ENCODE results near the gene BRD8. TPM values are rescaled to one million over a fixed set of nuclear protein-coding genes. Genes with fewer than 3 reads are reported as not detected.
"Not testable (repeated sequence)": the region's sequence is repeated elsewhere in the genome, so short reads cannot be mapped to it uniquely, and the experiment has no call there.

The BRD8 gene
- total RNA-seq, 4 donors from 2014 or later: 27.9 to 39.9 (median 32.6) TPM

- Histone ChIP-seq H3K27ac (no peak overlapping the region), H3K36me3 (no peaks in the 10 kb centered on the region), H3K4me1 (peaks cover 0 to 21% (median 8%) of the 10 kb centered on the region in 3 donors), H3K27me3 (no peaks in the 10 kb centered on the region), H3K9me3 (no peaks in the 10 kb centered on the region), H3K4me3 (no peak overlapping the region)
- intact Hi-C loops (cut with DNase I): no loop called here
- no peak for DNase-seq
- 23 to 27% methylated on average over 1 of the region's 1 CpG for WGBS, 2 donors
- TF ChIP-seq CTCF (IDR thresholded peaks at IDR 0.05): no peak
- TF ChIP-seq POLR2A (IDR thresholded peaks at IDR 0.05): no peak
Observed at GRCh38 chr5:138148811-138149210, 29.6 kb downstream of the BRD8 start.

DNA sequence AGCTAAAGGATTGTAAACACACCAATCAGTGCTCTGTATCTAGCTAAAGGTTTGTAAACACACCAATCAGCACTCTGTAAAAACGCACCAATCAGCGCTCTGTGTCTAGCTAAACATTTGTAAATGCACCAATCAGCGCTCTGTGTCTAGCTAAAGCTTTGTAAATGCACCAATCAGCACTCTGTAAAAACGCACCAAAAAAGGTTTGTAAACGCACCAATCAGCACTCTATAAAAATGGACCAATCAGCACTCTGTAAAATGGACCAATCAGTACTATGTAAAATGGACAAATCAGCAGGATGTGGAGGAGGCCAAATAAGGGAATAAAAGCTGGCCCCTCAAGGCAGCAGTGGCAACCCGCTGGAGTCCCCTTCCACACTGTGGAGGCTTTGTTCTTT is 34.9 kb downstream of the BRD8 start:
- H3K4me3 ChIP-seq; DNase-seq; H3K9me3 ChIP-seq; H3K27ac ChIP-seq; H3K36me3 ChIP-seq; intact Hi-C loops (cut with DNase I); H3K27me3 ChIP-seq: not testable (repeated sequence)
- H3K4me1 ChIP-seq: peaks cover 0 to 33% (median 6%) of the 10 kb centered on the region in 3 donors
- 92 to 93% methylated on average over 6 of the region's 6 CpGs for WGBS, 2 donors

GRCh38 chr5:138141734-138142133 is 36.7 kb downstream of the BRD8 start:
- no peaks in the 10 kb centered on the region for H3K9me3 ChIP-seq
- intact Hi-C loops (cut with DNase I): no loop called here
- H3K4me1 ChIP-seq: peaks cover 0 to 36% (median 6%) of the 10 kb centered on the region in 3 donors
- no peaks in the 10 kb centered on the region for H3K36me3 ChIP-seq
- H3K4me3 ChIP-seq: no peak overlapping the region
- WGBS, 2 donors: 33 to 56% methylated on average over 1 of the region's 1 CpG
- DNase-seq: no peak
- H3K27ac ChIP-seq: no peak overlapping the region
- H3K27me3 ChIP-seq: no peaks in the 10 kb centered on the region
- TF ChIP-seq POLR2A (IDR thresholded peaks at IDR 0.05): no peak
- TF ChIP-seq CTCF (IDR thresholded peaks at IDR 0.05): no peak

DNA sequence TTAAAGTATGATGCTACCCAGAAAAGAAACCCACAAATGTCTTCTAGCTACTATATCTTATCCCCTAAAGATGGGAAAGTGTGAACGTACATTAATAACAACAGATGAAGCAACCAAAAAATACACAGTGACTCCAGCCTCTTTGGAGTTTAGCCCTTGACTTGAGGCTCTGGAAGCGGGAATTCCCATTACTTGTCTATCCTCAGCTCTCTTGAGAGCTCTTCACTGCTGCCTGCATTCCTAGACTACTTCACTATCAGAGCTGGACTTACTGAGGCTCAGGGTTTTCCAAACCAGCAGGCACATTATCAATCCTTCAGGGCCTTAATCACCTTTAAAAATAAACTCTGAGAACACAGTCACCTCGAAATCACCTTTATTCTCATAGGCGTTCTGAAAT is 38.2 kb downstream of the BRD8 start:
- Histone ChIP-seq H3K36me3 (no peaks in the 10 kb centered on the region), H3K9me3 (no peaks in the 10 kb centered on the region), H3K27ac (no peak overlapping the region), H3K4me1 (peaks cover 0 to 29% (median 3%) of the 10 kb centered on the region in 3 donors), H3K27me3 (no peaks in the 10 kb centered on the region), H3K4me3 (no peak overlapping the region)
- DNase-seq: no peak
- WGBS, 2 donors: 72 to 73% methylated on average over 4 of the region's 4 CpGs
- intact Hi-C loops (cut with DNase I): no loop called here
- no peak for TF ChIP-seq CTCF (IDR thresholded peaks at IDR 0.05)
- no peak for TF ChIP-seq POLR2A (IDR thresholded peaks at IDR 0.05)

DNA sequence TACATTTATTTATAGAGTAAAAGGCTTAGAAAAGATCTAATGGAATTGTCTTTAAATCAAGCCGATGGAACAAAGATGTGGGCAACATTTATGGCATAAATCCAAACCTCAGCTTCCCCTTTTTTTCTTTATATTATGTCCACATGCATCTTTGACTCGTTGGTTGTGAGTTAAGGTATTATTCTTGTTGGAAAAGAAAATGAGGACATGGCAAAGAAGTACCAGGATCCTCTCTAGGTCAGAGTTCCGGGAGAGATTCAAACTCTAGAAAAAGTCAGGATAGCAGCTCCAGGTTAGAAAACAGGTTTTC is 38.7 kb downstream of the BRD8 start:
- TF ChIP-seq CTCF (IDR thresholded peaks at IDR 0.05) (no peak), POLR2A (IDR thresholded peaks at IDR 0.05) (no peak)
- WGBS, 2 donors: 57 to 64% methylated on average over 3 of the region's 3 CpGs
- no peaks in the 10 kb centered on the region for H3K36me3 ChIP-seq
- no peak overlapping the region for H3K27ac ChIP-seq
- H3K4me1 ChIP-seq: peaks cover 0 to 24% (median 3%) of the 10 kb centered on the region in 3 donors
- no peaks in the 10 kb centered on the region for H3K9me3 ChIP-seq
- peak overlapping the region in 1 of 4 donors; percentile 62 for H3K4me3 ChIP-seq
- intact Hi-C loops (cut with DNase I): loop anchor here (10.0 kb wide), 1 partner anchor 505 kb away; no protein-coding TSS in a partner anchor
- no peak for DNase-seq
- H3K27me3 ChIP-seq: no peaks in the 10 kb centered on the region

Data from esophagus squamous epithelium (tissue), 5 donors.